ENCODE data around the gene A4GNT. TPM values are rescaled to one million over a fixed set of nuclear protein-coding genes. Genes with fewer than 3 reads are reported as not detected.

A4GNT gene
- total RNA-seq, 4 donors from 2014 or later = not detected

DNA sequence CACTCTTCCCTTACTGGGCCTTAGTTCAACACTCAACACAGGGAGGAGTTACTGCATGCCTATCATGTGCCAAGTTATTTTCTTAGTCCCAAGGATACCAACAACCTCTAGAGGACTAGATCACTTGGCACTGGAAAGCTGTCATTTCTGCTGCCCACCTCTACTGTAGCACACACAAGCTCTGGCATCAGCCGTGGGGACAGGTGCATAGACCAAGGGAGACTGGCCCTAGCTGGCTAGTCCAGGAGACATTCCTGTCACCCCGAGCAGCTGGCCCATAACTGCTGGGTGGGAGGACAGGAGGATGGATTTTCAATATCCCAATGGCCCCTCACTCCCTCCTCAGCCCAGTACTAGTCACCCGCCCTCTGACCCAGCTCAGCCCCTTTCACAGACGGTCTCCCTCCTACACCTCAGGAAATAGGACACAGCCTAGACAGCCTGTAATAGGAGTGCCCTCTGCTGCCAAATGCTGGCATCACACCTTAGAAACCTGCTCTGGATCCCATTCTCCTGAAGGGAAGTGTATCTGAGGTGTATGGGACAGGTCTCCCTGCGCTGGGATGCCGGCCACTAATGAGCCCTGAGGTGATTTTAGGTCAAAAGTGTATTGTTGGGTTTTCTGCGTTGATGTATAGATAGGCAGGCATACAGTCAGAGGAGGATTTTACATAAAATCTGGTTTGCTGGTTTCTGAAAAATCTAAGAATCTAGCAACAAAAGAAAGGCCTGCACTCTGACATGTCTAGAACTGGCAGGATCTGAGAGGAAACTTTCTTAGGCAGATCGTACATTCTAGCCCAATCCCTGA is 13.4 kb downstream of the A4GNT start:
- no peaks in the 10 kb centered on the region for H3K36me3 ChIP-seq
- no peaks in the 10 kb centered on the region for H3K9me3 ChIP-seq
- TF ChIP-seq, protein P1, sequence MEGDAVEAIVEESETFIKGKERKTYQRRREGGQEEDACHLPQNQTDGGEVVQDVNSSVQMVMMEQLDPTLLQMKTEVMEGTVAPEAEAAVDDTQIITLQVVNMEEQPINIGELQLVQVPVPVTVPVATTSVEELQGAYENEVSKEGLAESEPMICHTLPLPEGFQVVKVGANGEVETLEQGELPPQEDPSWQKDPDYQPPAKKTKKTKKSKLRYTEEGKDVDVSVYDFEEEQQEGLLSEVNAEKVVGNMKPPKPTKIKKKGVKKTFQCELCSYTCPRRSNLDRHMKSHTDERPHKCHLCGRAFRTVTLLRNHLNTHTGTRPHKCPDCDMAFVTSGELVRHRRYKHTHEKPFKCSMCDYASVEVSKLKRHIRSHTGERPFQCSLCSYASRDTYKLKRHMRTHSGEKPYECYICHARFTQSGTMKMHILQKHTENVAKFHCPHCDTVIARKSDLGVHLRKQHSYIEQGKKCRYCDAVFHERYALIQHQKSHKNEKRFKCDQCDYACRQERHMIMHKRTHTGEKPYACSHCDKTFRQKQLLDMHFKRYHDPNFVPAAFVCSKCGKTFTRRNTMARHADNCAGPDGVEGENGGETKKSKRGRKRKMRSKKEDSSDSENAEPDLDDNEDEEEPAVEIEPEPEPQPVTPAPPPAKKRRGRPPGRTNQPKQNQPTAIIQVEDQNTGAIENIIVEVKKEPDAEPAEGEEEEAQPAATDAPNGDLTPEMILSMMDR (IDR thresholded peaks at IDR 0.05) = peak; percentile 45 to 78
- no peak for TF ChIP-seq EP300 (IDR thresholded peaks at IDR 0.05)
- no peaks in the 10 kb centered on the region for H3K27me3 ChIP-seq
- no peak overlapping the region for H3K4me3 ChIP-seq
- H3K27ac ChIP-seq = no peak overlapping the region
- WGBS = 30% methylated on average over 8 of the region's 8 CpGs
- H3K4me1 ChIP-seq = peaks cover 28% of the 10 kb centered on the region
- DNase-seq (ENCODE audit: low spot score in 2 of 2) = peak in 1 of 2 donors; percentile 83

DNA sequence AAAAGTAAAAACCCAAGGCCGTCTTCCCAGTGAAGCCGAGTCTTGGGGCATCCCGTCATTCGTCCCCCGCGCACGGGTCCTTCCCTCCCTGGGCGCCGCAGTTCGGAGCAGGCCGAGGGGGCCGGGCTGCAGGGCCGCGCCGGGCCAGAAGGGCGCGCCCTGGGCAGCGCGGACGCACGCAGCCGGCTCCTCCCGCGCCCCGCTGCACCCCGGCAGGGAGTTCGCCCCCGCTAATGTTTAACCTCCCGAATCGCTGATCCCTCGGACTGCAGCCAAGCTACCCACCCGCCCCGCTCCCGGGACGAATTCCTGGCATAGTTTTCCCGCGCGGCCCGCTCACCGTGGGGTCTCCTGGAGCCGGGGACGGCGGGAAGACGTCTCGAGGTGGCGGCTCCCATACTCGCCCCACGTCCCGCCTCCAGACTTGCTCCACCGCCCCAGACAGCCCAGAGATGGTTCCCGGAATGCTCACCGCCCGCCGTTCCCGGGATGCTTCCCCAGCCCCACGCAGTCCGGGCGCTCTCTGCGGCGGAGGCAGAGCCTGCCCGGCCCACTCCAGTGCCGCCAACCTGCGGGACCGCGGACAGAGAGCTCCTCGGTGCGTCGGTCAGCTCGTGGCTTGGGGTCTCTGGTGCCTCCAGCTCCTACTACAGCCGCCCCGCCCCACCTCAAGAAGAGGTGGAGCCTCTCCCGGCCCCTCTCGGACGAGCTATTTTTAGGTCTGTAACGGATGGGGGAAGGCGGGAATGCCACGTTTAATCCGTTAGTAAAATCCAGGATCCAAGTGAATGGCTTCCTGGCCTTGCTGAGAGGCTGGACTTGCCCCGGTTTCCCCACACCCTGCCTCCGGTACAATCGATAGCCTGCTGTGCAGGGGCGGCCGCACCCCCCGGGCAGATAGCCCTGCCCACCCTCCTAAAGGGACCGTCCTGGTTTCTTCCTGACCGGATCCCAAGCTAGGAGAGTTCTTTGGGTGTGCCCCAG is 16.9 kb downstream of the A4GNT start, which contains the start of gene DZIP1L:
TSS of gene DZIP1L (minus strand) at position 621 of the 984 bp plus-strand sequence. CDS start 11,637 bp downstream, outside the sequence.
- under 1% methylated on average over 62 of the region's 86 CpGs for WGBS
- Histone ChIP-seq H3K36me3 (no peaks in the 10 kb centered on the region), H3K4me1 (peaks cover 44% of the 10 kb centered on the region), H3K4me3 (peak within 1 kb of the TSS; percentile 86), H3K27me3 (no peaks in the 10 kb centered on the region), H3K27ac (peak within 1 kb of the TSS; percentile 91), H3K9me3 (no peaks in the 10 kb centered on the region)
- peak; percentile 78 to 86 for DNase-seq (ENCODE audit: low spot score in 2 of 2)
- TF ChIP-seq, protein P1 (IDR thresholded peaks at IDR 0.05) = peak in 1 of 2 donors; percentile 73
- no peak for TF ChIP-seq EP300 (IDR thresholded peaks at IDR 0.05)

DNA sequence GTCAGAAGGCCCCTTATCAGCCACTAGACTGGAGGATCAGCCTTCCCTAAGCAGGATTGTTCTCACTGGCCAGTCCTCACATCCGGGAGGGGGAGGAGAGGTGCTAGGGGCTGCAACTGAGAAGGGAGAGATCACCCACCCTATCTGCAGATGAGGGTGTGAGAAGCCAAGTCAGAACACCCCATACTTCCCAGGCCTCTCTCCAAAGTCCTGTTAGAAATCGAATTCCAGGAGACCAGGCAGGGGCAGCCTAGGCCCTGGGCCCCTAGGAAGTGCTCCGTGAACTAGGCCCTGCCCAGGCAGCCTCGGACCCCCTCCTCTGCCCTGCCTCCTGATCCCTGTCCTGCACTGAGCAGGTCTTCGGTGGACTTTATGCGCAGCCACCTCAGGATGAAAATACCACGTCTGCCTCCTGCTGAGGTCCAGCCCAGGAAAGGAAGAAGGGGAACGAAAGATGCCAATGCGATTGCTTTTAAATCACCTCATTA is 17.7 kb downstream of the A4GNT start:
- 7% methylated on average over 7 of the region's 9 CpGs for WGBS
- Histone ChIP-seq H3K27ac (peak overlapping the region; percentile 91), H3K36me3 (no peaks in the 10 kb centered on the region), H3K27me3 (no peaks in the 10 kb centered on the region), H3K4me3 (peak overlapping the region; percentile 86), H3K9me3 (no peaks in the 10 kb centered on the region), H3K4me1 (peaks cover 44% of the 10 kb centered on the region)
- TF ChIP-seq EP300 (IDR thresholded peaks at IDR 0.05) (no peak), POLR2AphosphoS5 (IDR thresholded peaks at IDR 0.05) (no peak), POLR2A (IDR thresholded peaks at IDR 0.05) (no peak)
- TF ChIP-seq, protein P1 (IDR thresholded peaks at IDR 0.05) = no peak
- no peak for DNase-seq (ENCODE audit: low spot score in 2 of 2)

GRCh38 chr3:138113326-138113725 is 18.9 kb downstream of the A4GNT start:
- no peaks in the 10 kb centered on the region for H3K36me3 ChIP-seq
- DNase-seq (ENCODE audit: low spot score in 2 of 2) = no peak
- H3K27me3 ChIP-seq = no peaks in the 10 kb centered on the region
- peak in 1 of 3 donors; percentile 15 for TF ChIP-seq POLR2AphosphoS5 (IDR thresholded peaks at IDR 0.05)
- TF ChIP-seq EP300 (IDR thresholded peaks at IDR 0.05) = no peak
- peak overlapping the region; percentile 91 for H3K27ac ChIP-seq
- peaks cover 41% of the 10 kb centered on the region for H3K4me1 ChIP-seq
- no peaks in the 10 kb centered on the region for H3K9me3 ChIP-seq
- WGBS = 50% methylated on average over 1 of the region's 1 CpG
- no peak overlapping the region for H3K4me3 ChIP-seq

- DNase-seq (ENCODE audit: low spot score in 2 of 2) = no peak
- TF ChIP-seq POLR2A (IDR thresholded peaks at IDR 0.05) (no peak), EP300 (IDR thresholded peaks at IDR 0.05) (no peak), POLR2AphosphoS5 (IDR thresholded peaks at IDR 0.05) (no peak)
- TF ChIP-seq, protein P1 (IDR thresholded peaks at IDR 0.05) = no peak
- peaks cover 41% of the 10 kb centered on the region for H3K4me1 ChIP-seq
- WGBS = 47% methylated on average over 8 of the region's 8 CpGs
- H3K9me3 ChIP-seq = no peaks in the 10 kb centered on the region
- no peaks in the 10 kb centered on the region for H3K27me3 ChIP-seq
- no peak overlapping the region for H3K4me3 ChIP-seq
- H3K27ac ChIP-seq = peak overlapping the region; percentile 91
- H3K36me3 ChIP-seq = no peaks in the 10 kb centered on the region
Observed at GRCh38 chr3:138112362-138112761, 19.8 kb downstream of the A4GNT start.
